NCI-H82 treated with DMSO at 0.1 percent for 48 hours (cell line): ENCODE results near the gene DLL4.

Source experiments
- DNase-seq: peaks from one replicate; lab custom pipeline; 2025; ENCODE audit not compliant: unreplicated experiment; lab: John Stamatoyannopoulos, UW

DLL4 gene

DNA sequence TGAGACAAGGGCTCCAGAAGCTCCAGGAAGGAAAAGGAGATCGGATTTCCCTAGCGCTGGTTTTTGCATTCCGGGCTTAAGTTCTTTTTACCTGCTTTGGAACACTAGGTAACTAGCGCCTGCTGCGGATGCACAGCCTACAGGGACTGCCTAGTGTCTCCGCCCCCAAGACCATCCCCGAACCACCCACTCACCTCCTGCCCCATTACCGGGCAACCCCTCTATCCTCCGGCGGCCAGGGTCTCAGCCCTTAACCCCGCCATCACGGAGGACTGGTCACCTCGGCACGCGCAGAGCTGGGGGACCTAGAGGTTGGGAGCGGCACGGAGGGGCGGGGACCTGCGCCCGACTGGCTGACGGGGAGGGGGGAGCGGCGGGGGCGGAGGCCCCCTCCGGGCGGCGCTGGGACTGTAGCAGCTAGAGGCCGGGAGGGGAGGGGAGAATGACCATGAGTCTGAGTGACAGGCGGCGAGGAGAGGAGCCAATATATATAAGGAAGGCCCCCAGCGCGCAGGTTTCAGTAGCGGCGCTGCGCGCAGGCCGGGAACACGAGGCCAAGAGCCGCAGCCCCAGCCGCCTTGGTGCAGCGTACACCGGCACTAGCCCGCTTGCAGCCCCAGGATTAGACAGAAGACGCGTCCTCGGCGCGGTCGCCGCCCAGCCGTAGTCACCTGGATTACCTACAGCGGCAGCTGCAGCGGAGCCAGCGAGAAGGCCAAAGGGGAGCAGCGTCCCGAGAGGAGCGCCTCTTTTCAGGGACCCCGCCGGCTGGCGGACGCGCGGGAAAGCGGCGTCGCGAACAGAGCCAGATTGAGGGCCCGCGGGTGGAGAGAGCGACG, at the start of gene DLL4:
Gene DLL4, plus strand, starts transcription at position 520 of the 839 bp plus-strand sequence. CDS start 329 bp downstream, outside the sequence.
- DNase-seq, result peak; percentile 62

DNA sequence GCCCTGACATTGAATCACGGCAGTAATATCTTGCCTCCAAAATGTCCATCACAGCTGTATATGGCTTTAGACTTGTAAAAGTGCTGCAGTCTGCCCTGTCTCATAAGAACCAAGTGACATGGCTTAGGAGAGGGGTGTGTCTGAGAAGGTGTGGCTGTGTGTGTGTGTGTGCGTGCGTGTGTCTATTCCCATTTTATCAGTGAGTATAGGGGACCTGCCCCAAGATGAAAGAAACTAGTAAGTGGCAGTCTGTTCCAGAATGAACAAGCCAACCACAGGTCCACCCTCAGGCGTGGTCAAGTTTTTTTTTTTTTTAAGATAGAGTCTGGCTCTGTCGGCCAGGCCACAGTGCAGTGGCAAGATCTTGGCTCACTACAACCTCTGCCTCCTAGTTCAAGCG, 49.5 kb upstream of the DLL4 start:
- no peak for DNase-seq

DNA sequence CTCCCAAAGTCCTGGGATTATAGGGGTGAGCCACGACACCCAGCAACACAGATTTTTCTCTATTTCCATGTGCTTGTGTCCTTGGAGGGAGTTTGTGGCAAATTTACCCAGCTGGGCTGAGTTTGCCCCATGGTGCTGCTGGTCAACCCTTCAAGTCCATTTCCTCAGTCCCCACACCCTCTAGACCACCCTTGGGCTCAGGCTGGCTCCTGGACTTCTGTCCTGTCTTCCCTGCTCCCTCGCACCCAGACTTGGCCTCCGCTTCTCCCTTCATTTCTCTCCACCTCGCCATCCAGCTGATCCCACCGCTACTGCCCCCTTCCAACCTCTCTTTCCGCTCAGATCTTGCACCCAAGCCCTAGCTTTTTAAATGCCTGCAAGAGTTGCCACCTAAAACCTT, 47.8 kb upstream of the DLL4 start:
- no peak for DNase-seq

DNA sequence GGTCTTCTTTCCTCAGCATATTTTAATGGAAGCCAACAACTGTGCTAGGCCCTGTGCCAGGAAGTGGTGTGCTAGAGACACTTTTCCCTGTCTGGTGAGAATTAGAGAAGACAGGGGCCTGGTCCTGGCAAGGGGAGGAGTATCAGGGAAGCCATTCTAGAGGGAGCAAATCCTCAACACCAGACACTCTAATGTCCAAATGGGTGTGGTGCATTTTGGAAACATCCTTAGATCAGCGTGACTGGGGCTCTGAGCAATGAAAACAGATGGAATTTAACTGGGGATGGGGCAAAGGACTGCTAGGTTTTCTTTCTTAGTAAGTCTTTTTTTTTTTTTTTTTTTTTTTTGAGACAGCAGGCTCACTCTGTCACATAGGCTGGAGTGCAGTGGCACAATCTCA, 42.6 kb upstream of the DLL4 start:
- no peak for DNase-seq

DNA sequence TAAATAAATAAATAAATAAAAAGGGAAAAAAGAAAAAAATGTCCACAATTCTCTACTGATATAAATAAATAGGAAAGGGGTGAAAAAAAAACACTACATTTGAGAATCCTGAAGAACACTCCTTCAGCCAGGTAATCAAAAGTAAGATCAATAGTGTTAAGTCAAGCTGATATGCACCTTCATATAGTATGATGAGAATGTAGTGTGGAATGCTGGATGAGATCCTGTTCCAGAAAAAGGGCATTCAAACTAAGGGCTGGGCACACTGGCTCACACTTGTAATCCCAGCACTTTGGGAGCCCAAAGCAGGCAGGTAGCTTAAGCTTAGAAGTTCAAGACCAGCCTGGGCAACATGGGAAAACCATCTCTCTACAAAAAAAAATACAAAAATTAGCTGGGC, 40.0 kb upstream of the DLL4 start:
- no peak for DNase-seq

- DNase-seq, result no peak
Measured at GRCh38 chr15:40891138-40891537, 38.0 kb upstream of the DLL4 start.

GRCh38 chr15:40891810-40892446, 37.2 kb upstream of the DLL4 start:
- peak; percentile 22 for DNase-seq

- no peak for DNase-seq
Measured at GRCh38 chr15:40892447-40893012, 36.6 kb upstream of the DLL4 start.

DNA sequence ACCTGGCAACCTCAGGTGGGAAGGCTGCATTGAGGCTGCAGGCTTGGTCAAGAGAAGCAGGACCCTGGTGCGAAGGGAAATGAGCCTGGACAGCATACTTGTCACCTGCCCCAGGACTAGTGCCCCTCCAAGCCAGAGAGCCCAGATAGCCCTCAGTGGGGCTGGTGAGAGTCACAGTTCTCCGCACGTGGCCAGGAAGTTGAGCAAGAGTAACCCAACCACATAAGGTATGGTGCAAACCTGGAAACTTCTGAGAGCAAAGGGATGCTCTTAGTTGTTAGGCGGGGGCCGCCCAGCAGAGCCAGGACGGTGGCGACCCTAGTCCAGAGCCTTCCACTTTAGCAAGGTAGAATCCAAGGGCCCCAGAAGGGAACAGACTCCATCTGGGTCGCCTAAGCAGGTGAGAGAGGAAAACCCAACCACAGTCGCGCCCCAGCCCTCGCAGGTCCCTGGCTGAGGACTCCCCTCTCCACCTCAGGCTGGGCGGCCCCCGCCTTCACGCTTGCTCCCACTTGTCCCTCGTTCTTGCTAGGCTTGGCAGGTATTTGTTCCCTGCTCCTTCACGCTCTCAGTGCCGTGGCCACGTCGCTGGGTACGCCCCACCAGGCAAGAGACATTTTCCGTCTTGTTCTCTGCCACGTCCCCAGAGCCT, 36.0 kb upstream of the DLL4 start:
- no peak for DNase-seq

- DNase-seq, result peak; percentile 92
Measured at GRCh38 chr15:40893733-40894680, 35.1 kb upstream of the DLL4 start, which contains the start of gene VPS18. Gene VPS18, plus strand, starts transcription at chr15:40894450. Its CDS starts 319 bp downstream, at chr15:40894769.

DNA sequence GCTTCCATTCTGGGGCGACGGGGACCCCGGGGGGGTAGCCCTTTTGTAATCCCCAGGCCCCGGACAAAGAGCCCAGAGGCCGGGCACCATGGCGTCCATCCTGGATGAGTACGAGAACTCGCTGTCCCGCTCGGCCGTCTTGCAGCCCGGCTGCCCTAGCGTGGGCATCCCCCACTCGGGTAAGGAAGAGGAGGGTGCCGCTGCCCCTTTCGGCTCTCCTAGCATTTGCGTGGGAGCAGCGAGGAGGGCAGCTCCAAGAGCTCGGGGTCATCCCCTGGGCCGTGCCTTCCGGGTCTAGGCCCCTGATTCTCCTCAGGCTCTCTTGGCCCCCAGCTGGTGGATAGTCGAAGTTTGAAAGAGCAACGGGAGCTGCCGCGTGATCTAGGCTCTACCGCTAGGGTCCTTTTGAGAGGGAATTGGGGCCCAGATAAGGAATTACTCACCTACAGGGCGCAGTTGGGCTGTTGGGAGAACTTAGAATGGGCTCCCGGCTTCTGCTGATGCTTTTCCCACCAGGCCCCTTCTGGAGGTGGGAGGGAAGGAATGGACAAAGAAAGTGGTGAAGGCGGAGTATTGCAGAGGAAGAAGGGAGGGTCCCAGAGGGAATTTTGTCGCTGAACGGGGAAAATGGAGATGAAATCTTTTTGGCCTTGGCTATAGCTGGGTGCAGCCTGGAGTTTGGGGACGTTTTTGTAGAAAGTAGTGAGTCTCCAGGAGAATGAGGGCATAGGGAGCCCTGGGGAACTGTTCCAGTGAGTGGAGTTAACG, 34.3 kb upstream of the DLL4 start:
- no peak for DNase-seq

GRCh38 chr15:40899536-40900207, 29.5 kb upstream of the DLL4 start:
- DNase-seq, result no peak

GRCh38 chr15:40900256-40901052, 28.7 kb upstream of the DLL4 start:
- DNase-seq, result no peak

DNA sequence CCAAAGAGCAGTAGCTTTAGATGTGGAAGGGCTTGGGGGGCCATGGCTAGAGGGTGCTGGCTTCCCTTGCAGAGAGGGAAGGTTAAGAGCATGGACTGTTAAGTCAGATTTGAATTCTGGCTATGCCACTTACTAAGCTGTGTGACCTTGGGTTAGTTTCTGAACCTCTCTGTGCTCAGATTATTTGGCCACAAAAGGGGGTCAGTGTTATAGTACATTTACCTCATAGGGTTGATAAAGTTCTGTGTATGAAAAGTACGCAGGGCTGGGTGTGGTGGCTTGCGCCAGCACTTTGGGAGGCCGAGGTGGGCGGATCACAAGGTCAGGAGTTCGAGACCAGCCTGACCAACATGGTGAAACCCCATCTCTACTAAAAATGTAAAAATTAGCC, 28.1 kb upstream of the DLL4 start:
- no peak for DNase-seq

DNA sequence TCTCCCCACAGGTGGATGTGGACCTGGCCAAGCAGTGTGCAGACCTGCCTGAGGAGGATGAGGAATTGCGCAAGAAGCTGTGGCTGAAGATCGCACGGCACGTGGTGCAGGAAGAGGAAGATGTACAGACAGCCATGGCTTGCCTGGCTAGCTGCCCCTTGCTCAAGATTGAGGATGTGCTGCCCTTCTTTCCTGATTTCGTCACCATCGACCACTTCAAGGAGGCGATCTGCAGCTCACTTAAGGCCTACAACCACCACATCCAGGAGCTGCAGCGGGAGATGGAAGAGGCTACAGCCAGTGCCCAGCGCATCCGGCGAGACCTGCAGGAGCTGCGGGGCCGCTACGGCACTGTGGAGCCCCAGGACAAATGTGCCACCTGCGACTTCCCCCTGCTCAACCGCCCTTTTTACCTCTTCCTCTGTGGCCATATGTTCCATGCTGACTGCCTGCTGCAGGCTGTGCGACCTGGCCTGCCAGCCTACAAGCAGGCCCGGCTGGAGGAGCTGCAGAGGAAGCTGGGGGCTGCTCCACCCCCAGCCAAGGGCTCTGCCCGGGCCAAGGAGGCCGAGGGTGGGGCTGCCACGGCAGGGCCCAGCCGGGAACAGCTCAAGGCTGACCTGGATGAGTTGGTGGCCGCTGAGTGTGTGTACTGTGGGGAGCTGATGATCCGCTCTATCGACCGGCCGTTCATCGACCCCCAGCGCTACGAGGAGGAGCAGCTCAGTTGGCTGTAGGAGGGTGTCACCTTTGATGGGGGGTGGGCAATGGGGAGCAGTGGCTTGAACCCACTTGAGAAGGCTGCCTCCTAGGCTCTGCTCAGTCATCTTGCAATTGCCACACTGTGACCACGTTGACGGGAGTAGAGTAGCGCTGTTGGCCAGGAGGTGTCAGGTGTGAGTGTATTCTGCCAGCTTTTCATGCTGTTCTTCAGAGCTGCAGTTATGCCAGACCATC, 26.3 kb upstream of the DLL4 start:
- no peak for DNase-seq

DNA sequence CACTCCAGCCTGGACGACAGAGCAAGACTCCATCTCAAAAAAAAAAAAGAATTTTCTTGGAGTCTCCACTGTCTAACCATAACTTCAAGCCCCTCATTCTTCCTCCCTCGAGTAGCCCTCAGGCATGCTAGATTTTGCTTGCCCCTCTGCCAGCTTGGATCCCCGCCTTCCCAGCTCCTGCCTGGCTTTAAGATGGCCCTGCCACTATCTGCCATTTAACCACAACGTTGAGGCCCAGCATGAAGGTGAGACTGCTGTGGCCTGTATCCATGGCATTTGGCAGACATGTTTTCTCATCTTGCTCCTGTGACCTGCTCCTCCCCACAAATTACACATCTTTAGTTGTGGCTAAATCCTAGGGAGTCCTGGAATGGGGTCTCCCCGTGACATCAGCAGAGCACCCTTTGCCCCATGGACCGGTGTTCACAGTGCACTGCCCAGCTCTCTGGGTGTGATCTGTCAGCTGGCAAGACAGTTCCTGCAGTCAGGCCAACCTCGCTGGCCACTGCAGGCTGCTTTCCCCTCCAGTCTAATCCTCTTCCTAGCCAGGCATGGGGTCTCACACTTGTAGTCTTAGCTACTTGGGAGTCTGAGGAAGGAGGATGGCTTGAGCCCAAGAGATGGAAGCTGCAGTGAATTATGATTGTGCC, 24.5 kb upstream of the DLL4 start:
- no peak for DNase-seq
